ENCODE results near the gene ATP8B4.

Gene ATP8B4

DNA sequence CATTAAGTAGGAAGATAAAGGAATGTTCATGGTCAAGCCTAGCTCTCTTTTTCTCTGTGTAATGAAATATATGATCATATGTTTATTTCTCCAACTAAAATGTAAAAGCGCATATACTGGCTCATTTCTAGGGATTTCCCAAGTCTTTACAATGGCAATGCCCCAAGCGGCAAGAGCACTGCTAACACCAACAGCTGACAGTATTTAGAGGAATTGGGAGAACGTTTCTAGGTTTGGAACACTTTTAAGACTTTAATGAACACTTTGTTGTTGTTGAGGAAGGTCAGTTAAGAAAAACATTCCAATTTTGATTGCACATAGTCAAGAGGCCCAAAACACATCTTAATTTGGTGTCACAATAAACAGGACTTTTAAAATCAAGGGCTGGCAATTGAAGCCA, 132.7 kb downstream of the ATP8B4 start:
- H3K4me3 ChIP-seq = no peak overlapping the region
- TF ChIP-seq, protein P1, sequence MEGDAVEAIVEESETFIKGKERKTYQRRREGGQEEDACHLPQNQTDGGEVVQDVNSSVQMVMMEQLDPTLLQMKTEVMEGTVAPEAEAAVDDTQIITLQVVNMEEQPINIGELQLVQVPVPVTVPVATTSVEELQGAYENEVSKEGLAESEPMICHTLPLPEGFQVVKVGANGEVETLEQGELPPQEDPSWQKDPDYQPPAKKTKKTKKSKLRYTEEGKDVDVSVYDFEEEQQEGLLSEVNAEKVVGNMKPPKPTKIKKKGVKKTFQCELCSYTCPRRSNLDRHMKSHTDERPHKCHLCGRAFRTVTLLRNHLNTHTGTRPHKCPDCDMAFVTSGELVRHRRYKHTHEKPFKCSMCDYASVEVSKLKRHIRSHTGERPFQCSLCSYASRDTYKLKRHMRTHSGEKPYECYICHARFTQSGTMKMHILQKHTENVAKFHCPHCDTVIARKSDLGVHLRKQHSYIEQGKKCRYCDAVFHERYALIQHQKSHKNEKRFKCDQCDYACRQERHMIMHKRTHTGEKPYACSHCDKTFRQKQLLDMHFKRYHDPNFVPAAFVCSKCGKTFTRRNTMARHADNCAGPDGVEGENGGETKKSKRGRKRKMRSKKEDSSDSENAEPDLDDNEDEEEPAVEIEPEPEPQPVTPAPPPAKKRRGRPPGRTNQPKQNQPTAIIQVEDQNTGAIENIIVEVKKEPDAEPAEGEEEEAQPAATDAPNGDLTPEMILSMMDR (IDR thresholded peaks at IDR 0.05) = no peak
- no peak for DNase-seq (ENCODE audit: low spot score)
- no peak overlapping the region for H3K27ac ChIP-seq

DNA sequence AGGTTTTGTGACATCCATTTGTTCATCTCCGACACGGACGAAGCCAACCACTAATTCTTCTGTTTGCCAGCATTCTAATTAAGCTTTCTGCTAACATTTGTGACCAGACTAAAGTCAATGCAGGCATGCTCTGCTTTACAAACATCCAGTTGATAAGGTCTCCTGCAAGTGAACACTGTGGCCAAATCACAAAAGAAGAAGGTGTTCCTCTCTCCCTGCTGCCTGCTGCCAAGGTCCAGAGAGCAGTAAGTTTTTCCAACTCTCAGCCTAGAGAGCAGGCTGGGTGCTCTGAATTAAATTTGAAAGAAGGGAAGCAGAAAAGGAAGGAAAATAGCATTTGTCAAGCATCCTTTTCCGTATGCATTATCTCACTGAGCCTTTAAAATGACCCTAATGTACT, 133.6 kb downstream of the ATP8B4 start:
- DNase-seq (ENCODE audit: low spot score) = no peak
- TF ChIP-seq, protein P1 (IDR thresholded peaks at IDR 0.05) = no peak
- Histone ChIP-seq H3K27ac (no peak overlapping the region), H3K4me3 (no peak overlapping the region)

DNA sequence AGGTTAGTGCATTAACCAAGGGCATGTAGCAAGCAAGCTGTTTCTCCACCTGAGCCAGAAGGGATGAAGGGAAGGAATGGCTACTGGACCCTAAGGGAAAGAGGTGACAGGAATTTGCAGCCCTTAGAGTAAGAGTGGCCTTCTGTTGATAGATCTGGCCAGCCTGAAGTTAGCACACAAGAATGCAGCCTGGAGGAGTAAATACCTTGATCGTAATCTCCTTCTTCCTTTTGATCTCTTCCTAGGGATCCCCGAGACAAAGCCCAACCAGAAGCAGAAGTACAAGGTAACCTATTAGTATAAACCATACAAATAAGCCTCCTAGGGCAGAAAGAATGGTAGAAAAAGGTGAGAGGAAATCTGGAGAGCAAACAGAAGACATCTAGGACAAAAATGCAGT, 134.6 kb downstream of the ATP8B4 start:
- TF ChIP-seq, protein P1 (IDR thresholded peaks at IDR 0.05) = no peak
- H3K27ac ChIP-seq = no peak overlapping the region
- no peak overlapping the region for H3K4me3 ChIP-seq
- DNase-seq (ENCODE audit: low spot score) = no peak

DNA sequence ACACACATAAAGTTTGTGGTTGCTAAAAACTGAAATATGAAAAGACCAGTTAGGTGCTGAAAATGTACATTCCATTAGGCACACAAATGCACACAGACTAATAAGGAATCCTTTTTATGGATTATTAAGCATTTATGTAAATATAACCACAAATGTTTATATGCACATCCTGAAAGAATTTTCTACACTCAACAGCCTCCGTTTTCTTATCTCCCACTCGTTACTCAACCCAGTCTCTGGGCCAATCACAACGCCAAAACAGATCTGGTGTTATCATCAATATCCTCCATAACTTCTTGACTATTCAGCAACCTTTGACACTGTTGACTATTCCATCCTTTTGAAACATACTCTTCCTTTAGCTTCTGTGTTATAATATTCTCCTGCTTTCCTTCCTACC, 136.4 kb downstream of the ATP8B4 start:
- no peak overlapping the region for H3K27ac ChIP-seq
- TF ChIP-seq, protein P1 (IDR thresholded peaks at IDR 0.05) = no peak
- no peak for DNase-seq (ENCODE audit: low spot score)
- H3K4me3 ChIP-seq = no peak overlapping the region

DNA sequence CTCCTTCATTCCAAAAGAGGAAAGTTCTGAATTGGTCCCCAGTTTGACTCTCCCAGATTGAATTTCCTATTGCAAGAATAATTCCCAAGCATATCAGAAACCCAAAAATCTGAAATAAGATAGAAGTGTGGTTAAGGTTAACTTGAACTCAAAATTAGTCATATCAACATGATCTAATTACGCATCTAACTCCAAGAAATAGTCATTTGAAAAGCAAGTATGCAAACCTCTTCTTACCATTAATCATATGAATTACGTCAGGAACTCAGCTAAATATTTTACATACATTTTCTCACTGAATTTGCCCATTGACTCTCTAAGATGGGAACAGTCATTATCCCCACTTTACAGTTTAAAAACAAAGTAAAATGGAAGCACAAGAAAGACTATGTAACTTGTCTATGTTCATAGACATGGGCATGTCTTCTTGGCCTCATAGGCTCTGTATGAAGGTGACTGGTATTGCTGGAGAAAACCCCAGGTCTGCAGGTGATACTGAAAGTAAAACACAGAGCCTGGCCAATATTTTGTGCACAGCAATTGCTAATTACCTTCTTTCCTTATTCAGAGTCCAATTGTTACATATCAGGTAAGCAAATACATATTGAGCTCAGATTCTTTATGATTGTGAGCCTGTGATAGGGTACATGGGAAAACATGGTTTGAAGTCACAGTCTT, 139.2 kb downstream of the ATP8B4 start:
- no peak overlapping the region for H3K27ac ChIP-seq
- DNase-seq (ENCODE audit: low spot score) = no peak
- TF ChIP-seq, protein P1 (IDR thresholded peaks at IDR 0.05) = no peak
- H3K4me3 ChIP-seq = no peak overlapping the region

DNA sequence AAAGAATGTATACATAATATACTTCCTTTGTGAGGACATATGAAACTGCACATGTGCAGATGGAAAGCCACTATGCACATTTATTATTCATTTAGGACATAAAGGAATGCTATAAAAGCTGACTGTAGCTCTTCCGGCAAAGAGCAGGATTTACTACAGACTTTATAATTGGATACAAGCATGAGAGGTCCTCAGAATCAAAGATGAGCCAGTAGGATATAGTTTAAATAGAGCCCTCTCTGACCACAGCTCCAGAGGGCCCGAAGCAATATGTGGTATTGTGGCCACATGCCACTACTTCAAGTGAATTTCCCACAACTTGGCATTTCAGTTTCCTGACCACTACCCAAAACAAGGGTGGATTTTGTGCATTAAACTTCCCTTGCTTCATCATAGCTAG, 140.9 kb downstream of the ATP8B4 start:
- DNase-seq (ENCODE audit: low spot score) = no peak
- H3K4me3 ChIP-seq = no peak overlapping the region
- TF ChIP-seq, protein P1 (IDR thresholded peaks at IDR 0.05) = no peak
- H3K27ac ChIP-seq = no peak overlapping the region

DNA sequence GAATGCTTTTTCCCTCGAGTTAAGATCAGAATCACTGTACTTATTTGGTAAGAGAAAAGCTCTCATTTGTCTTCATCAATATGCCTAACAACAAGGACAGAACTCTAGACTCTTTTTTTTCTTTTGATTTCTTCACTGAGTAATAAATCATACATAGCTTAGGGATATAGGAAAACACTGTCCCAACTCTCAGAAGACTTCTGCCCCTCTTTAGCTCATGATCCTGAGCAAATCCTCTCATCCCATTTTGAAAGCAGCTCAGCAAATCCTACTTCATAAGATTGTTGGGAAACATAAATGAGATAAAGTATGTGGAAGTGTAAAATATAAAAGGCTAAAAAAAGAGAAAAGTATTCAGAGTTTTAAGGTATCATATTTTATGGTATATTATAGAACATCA, 141.7 kb downstream of the ATP8B4 start:
- TF ChIP-seq, protein P1 (IDR thresholded peaks at IDR 0.05) = no peak

More for the DNA sequence above, 141.7 kb downstream of the ATP8B4 start:
- DNase-seq (ENCODE audit: low spot score) = no peak
- H3K4me3 ChIP-seq = no peak overlapping the region
- H3K27ac ChIP-seq = no peak overlapping the region

All from coronary artery (tissue), 2 donors.